ENCODE results near the gene ATG7. TPM values are rescaled to one million over a fixed set of nuclear protein-coding genes. Genes with fewer than 3 reads are reported as not detected.

ATG7 gene
- total and polyA plus RNA-seq, 12 donors, result 9.1 to 118 (median 40.0) TPM

DNA sequence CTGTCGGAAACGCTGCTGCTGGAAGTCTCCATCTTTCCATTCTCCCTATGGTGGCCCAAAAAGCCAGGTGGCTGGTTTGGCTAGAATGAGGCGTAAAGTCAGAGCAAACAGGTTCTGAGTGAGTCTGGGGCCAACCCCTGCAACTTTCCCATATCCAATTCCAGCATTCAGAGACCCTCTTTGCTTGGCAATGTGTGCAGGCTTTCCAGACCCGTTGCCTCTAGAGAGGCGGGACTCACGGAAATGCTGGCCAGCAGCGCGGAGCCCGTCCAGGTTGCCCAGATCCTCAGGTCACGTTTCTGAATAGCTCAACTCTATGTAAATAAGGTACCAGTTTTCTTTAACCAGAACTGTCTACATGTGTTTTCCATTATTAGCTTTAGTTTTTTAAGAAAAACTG lies 303.5 kb downstream of the ATG7 start:
- peak in 1 of 7 donors; percentile 48 for DNase-seq
- intact Hi-C loops (cut with DNase I), result loop anchor here in 1 of 2 donors (10.0 kb wide), 1 partner anchor 69 kb away; the partner anchor contains the start of gene VGLL4
- TF ChIP-seq, protein P1, sequence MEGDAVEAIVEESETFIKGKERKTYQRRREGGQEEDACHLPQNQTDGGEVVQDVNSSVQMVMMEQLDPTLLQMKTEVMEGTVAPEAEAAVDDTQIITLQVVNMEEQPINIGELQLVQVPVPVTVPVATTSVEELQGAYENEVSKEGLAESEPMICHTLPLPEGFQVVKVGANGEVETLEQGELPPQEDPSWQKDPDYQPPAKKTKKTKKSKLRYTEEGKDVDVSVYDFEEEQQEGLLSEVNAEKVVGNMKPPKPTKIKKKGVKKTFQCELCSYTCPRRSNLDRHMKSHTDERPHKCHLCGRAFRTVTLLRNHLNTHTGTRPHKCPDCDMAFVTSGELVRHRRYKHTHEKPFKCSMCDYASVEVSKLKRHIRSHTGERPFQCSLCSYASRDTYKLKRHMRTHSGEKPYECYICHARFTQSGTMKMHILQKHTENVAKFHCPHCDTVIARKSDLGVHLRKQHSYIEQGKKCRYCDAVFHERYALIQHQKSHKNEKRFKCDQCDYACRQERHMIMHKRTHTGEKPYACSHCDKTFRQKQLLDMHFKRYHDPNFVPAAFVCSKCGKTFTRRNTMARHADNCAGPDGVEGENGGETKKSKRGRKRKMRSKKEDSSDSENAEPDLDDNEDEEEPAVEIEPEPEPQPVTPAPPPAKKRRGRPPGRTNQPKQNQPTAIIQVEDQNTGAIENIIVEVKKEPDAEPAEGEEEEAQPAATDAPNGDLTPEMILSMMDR (IDR thresholded peaks at IDR 0.05), result no peak
- TF ChIP-seq POLR2A (IDR thresholded peaks at IDR 0.05), result no peak
- Histone ChIP-seq H3K4me3 (no peak overlapping the region), H3K27me3 (no peaks in the 10 kb centered on the region), H3K4me1 (replicated peaks in 1 of 2) (peaks cover 6 to 17% of the 10 kb centered on the region in 2 donors), H3K9me3 (replicated peaks in 1 of 3) (no peaks in the 10 kb centered on the region), H3K27ac (no peak overlapping the region), H3K36me3 (replicated peaks in 1 of 2) (peaks cover 0 to 4% of the 10 kb centered on the region in 2 donors)
- 90 to 93% (median 92%) methylated on average over 10 of the region's 10 CpGs for WGBS, 4 donors

DNA sequence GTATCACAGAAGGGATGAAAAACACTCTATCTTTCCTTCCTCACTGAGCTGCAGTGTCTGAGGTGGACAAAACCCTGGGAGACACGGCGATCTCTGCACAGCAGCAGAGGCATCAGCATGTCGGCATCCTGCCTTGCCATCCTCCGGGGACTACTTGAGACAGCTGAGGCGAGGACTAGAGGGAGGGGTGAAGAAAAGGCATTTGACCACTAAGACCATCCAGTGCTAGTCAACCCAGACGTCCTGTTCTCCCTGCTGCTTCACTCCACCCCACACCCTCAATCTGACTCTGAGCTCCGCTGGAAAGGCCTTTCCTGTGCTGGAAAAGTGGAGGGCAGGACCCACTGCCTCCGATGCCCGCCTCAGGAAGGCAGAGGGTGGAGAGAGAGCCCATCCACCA lies 304.3 kb downstream of the ATG7 start:
- H3K4me1 ChIP-seq (replicated peaks in 1 of 2), result peaks cover 9 to 22% of the 10 kb centered on the region in 2 donors
- intact Hi-C loops (cut with DNase I), result loop anchor here in 1 of 2 donors (10.0 kb wide), 1 partner anchor 68 kb away; the partner anchor contains the start of gene VGLL4

DNA sequence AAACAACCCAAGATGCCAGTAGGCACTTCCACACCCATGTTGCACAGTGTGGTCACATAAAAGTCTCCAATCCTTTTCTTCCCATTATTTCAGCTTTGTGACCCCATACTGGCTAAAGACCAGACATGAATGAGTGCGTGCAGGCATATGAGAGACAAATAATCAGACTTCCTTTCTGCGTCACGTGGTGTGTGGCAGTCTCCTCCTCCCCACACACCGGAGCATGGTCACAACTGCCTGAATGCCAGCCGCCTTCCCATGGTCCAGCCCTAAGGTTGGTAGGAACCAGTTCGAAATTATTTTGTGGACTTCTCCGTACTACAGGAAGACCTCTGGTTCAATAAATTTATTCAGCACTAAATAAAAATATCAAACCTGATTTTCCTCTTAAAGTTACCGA lies 306.0 kb downstream of the ATG7 start:
- WGBS, 4 donors, result 80 to 95% (median 85%) methylated on average over 8 of the region's 8 CpGs
- no peak for TF ChIP-seq POLR2A (IDR thresholded peaks at IDR 0.05)
- TF ChIP-seq, protein P1 (IDR thresholded peaks at IDR 0.05), result no peak
- intact Hi-C loops (cut with DNase I), result loop anchor here in 1 of 2 donors (10.0 kb wide), 1 partner anchor 67 kb away; the partner anchor contains the start of gene VGLL4
- peaks cover 24 to 39% of the 10 kb centered on the region in 2 donors for H3K4me1 ChIP-seq (replicated peaks in 1 of 2)
- H3K27ac ChIP-seq, result peak overlapping the region in 1 of 5 donors; percentile 3
- no peak overlapping the region for H3K4me3 ChIP-seq
- DNase-seq, result no peak
- H3K36me3 ChIP-seq (replicated peaks in 1 of 2), result peaks cover 0 to 4% of the 10 kb centered on the region in 2 donors
- H3K27me3 ChIP-seq, result no peaks in the 10 kb centered on the region
- no peaks in the 10 kb centered on the region for H3K9me3 ChIP-seq (replicated peaks in 1 of 3)

More for the DNA sequence above, 304.3 kb downstream of the ATG7 start:
- DNase-seq, result no peak
- 60 to 75% (median 70%) methylated on average over 9 of the region's 9 CpGs for WGBS, 4 donors
- Histone ChIP-seq H3K27ac (peak overlapping the region in 1 of 5 donors; percentile 17), H3K27me3 (no peaks in the 10 kb centered on the region), H3K4me3 (no peak overlapping the region), H3K9me3 (replicated peaks in 1 of 3) (no peaks in the 10 kb centered on the region), H3K36me3 (replicated peaks in 1 of 2) (peaks cover 0 to 4% of the 10 kb centered on the region in 2 donors)
- TF ChIP-seq, protein P1 (IDR thresholded peaks at IDR 0.05), result no peak
- TF ChIP-seq POLR2A (IDR thresholded peaks at IDR 0.05), result no peak

DNA sequence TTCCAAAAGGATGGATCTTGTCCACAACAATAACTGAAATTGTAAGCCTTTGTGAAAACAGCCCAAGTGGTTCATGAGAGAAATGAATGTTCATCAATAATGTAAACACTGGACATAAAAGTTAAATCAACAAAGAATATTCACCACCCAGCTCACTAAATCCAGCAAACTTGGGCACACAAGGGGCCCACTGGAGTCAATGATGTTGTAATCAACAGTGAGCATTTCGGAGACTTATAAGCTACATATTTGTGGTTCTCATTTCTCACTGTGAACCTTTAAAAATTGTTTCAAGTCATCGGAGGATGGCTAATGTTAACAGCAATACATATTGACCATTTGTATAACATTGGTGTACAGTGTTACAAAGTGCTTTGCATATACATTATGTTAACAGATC lies 308.4 kb downstream of the ATG7 start:
- intact Hi-C loops (cut with DNase I), result no loop called here

More for the DNA sequence above, 308.4 kb downstream of the ATG7 start:
- no peak for TF ChIP-seq POLR2A (IDR thresholded peaks at IDR 0.05)
- TF ChIP-seq, protein P1 (IDR thresholded peaks at IDR 0.05), result no peak
- 86 to 93% (median 88%) methylated on average over 2 of the region's 2 CpGs for WGBS, 4 donors
- no peaks in the 10 kb centered on the region for H3K36me3 ChIP-seq (replicated peaks in 1 of 2)
- H3K9me3 ChIP-seq (replicated peaks in 1 of 3), result no peaks in the 10 kb centered on the region
- H3K27ac ChIP-seq, result peak overlapping the region in 2 of 5 donors; percentile 75 to 78
- H3K27me3 ChIP-seq, result no peaks in the 10 kb centered on the region
- H3K4me1 ChIP-seq (replicated peaks in 1 of 2), result peaks cover 25 to 43% of the 10 kb centered on the region in 2 donors
- no peak for DNase-seq
- no peak overlapping the region for H3K4me3 ChIP-seq
